Measurements from ENCODE around the gene NCAPG. TPM values are rescaled to one million over a fixed set of nuclear protein-coding genes. Genes with fewer than 3 reads are reported as not detected.
A peak's percentile ranks its signal among the peaks of the same experiment; 100 is the strongest.

Gene NCAPG
- total and polyA plus RNA-seq, 3 donors from 2014 or later, result 7.6 to 13.3 (median 12.5) TPM

DNA sequence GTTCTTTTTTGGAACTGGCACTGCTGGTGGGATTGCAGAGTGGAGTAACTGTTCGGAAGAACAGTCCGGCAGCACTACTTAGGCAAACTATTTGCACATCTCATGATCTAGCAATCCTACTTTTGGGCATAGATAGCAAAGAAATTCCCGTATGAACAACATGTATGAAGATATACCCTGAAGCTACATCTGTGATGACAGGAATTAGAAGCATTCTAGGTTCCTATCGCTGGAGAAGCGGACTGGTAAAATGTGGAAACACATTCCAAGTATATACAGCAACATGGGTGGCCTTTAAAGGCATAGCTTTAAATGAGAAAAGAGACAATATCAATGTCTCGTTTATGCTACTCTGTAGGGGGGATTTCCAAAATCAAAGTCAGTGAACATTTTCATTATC is 3.3 kb upstream of the NCAPG start:
- Histone ChIP-seq H3K36me3 (ENCODE audit: low read depth, missing control alignments) (no peaks in the 10 kb centered on the region), H3K4me1 (peaks cover 28% of the 10 kb centered on the region), H3K9me3 (no peaks in the 10 kb centered on the region), H3K4me3 (no peak overlapping the region), H3K27ac (no peak overlapping the region), H3K27me3 (no peaks in the 10 kb centered on the region)
- TF ChIP-seq POLR2A (IDR thresholded peaks at IDR 0.05), result no peak
- TF ChIP-seq, protein P1, sequence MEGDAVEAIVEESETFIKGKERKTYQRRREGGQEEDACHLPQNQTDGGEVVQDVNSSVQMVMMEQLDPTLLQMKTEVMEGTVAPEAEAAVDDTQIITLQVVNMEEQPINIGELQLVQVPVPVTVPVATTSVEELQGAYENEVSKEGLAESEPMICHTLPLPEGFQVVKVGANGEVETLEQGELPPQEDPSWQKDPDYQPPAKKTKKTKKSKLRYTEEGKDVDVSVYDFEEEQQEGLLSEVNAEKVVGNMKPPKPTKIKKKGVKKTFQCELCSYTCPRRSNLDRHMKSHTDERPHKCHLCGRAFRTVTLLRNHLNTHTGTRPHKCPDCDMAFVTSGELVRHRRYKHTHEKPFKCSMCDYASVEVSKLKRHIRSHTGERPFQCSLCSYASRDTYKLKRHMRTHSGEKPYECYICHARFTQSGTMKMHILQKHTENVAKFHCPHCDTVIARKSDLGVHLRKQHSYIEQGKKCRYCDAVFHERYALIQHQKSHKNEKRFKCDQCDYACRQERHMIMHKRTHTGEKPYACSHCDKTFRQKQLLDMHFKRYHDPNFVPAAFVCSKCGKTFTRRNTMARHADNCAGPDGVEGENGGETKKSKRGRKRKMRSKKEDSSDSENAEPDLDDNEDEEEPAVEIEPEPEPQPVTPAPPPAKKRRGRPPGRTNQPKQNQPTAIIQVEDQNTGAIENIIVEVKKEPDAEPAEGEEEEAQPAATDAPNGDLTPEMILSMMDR (IDR thresholded peaks at IDR 0.05), result no peak
- WGBS, 2 donors, result 29 to 41% methylated on average over 6 of the region's 6 CpGs
- no peak for DNase-seq
- intact Hi-C loops (cut with DNase I; ENCODE audit: low total_unique reads), result no loop called here

DNA sequence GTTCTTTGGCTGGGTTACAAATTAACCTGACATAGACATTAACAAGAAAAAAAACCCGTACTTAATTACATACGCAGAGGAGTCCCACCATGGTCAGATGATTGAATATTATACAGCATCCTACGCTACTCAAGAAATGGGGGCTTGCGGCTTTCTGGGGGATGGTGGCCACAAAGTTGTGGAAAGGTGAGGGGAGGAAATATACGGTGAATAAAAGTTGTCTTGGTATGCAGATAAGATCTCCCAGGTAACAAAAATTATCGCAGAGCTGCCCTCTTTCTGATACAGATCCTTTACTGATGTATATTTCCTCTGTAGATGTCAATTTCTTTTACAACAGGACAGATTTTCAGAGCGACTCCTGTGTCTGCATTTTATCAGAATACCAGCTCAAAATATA is 1.1 kb upstream of the NCAPG start:
- 0 to 2% methylated on average over 7 of the region's 7 CpGs for WGBS, 2 donors
- no peaks in the 10 kb centered on the region for H3K36me3 ChIP-seq (ENCODE audit: low read depth, missing control alignments)
- intact Hi-C loops (cut with DNase I; ENCODE audit: low total_unique reads), result no loop called here
- H3K4me1 ChIP-seq, result peaks cover 28% of the 10 kb centered on the region
- no peak for DNase-seq
- H3K27ac ChIP-seq, result peak overlapping the region; percentile 98
- no peak for TF ChIP-seq POLR2A (IDR thresholded peaks at IDR 0.05)
- TF ChIP-seq, protein P1 (IDR thresholded peaks at IDR 0.05), result no peak
- peak overlapping the region; percentile 83 to 93 for H3K4me3 ChIP-seq
- no peaks in the 10 kb centered on the region for H3K27me3 ChIP-seq
- H3K9me3 ChIP-seq, result no peaks in the 10 kb centered on the region

DNA sequence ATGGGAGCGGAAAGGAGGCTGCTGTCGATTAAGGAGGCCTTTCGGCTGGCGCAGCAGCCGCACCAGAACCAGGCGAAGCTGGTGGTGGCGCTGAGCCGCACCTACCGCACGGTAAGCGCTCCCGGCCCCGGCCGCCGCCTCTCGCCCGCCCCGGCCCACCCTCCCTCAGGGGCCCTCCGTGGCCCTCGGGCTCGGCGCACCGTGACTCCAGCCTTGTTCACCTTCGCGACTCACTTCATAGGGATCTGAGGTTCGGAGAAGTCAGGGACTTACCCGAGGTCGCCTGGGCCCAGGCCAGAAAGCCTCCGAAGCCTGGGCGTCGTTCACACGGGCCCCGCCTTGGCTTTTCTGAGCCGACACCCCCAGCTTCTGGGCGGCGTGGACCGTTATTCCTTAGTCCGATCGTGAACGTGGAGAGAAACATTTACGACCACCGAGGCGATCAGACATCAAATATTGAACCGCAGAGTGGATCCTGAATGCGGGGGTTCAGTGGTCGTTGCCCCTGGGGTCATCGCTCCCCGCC is 362 bp downstream of the NCAPG start:
- TF ChIP-seq POLR2A (IDR thresholded peaks at IDR 0.05), result no peak
- TF ChIP-seq, protein P1 (IDR thresholded peaks at IDR 0.05), result no peak
- intact Hi-C loops (cut with DNase I; ENCODE audit: low total_unique reads), result no loop called here
- no peaks in the 10 kb centered on the region for H3K9me3 ChIP-seq

DNA sequence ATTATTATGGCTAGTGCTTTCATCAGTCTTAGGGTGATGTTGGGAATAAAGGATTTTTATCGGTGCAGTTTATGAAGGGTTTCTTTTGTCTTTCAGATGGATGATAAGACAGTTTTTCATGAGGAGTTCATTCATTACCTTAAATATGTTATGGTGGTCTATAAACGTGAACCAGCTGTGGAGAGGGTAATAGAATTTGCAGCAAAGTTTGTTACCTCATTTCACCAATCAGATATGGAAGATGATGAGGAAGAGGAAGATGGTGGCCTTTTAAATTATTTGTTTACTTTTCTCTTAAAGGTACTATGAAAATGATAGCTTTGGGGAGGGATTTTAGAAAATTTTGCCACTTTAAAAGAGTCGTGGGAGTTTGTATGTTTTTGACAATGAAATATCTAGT is 1.3 kb downstream of the NCAPG start:
- intact Hi-C loops (cut with DNase I; ENCODE audit: low total_unique reads), result no loop called here

More for the DNA sequence above, 362 bp downstream of the NCAPG start:
- 1% methylated on average over 20 to 45 of the region's 48 CpGs for WGBS, 2 donors
- peaks cover 28% of the 10 kb centered on the region for H3K4me1 ChIP-seq
- no peaks in the 10 kb centered on the region for H3K36me3 ChIP-seq (ENCODE audit: low read depth, missing control alignments)
- H3K27me3 ChIP-seq, result no peaks in the 10 kb centered on the region
- H3K4me3 ChIP-seq, result peak overlapping the region; percentile 83 to 93
- DNase-seq, result peak; percentile 20
- peak overlapping the region in 1 of 2 donors; percentile 11 for H3K27ac ChIP-seq

More for the DNA sequence above, 1.3 kb downstream of the NCAPG start:
- H3K27me3 ChIP-seq, result no peaks in the 10 kb centered on the region
- no peak overlapping the region for H3K27ac ChIP-seq
- no peaks in the 10 kb centered on the region for H3K9me3 ChIP-seq
- TF ChIP-seq, protein P1 (IDR thresholded peaks at IDR 0.05), result no peak
- TF ChIP-seq POLR2A (IDR thresholded peaks at IDR 0.05), result no peak
- no peaks in the 10 kb centered on the region for H3K36me3 ChIP-seq (ENCODE audit: low read depth, missing control alignments)
- DNase-seq, result no peak
- H3K4me3 ChIP-seq, result no peak overlapping the region
- peaks cover 27% of the 10 kb centered on the region for H3K4me1 ChIP-seq
- WGBS, 2 donors, result 20 to 21% methylated on average over 3 of the region's 3 CpGs

Measured in testis (tissue), 3 donors.